Osteocyte (in vitro differentiated cells): Measurements from ENCODE around the gene CA6. TPM values are rescaled to one million over a fixed set of nuclear protein-coding genes. Genes with fewer than 3 reads are reported as not detected.
"Not testable (repeated sequence)": the region's sequence is repeated elsewhere in the genome, so short reads cannot be mapped to it uniquely, and the experiment has no call there.

Experiments
- DNase-seq: peaks from one replicate; pipeline ENCODE4 v3.0.0; 2021; ENCODE audit warnings: mixed read lengths; ENCODE audit not compliant: unreplicated experiment; ENCODE audit errors: extremely low spot score
- H3K27ac Mint-ChIP-seq: one replicate; pipeline ENCODE4 v1.8.0; 2021; ENCODE audit warnings: mild to moderate bottlenecking, mixed read lengths; ENCODE audit not compliant: unreplicated experiment
- H3K27me3 Mint-ChIP-seq: one replicate; pipeline ENCODE4 v1.8.0; 2021; ENCODE audit warnings: mixed read lengths; ENCODE audit not compliant: unreplicated experiment
- H3K36me3 Mint-ChIP-seq: one replicate; pipeline ENCODE4 v1.8.0; 2021; ENCODE audit warnings: mixed read lengths; ENCODE audit not compliant: unreplicated experiment
- H3K4me1 Mint-ChIP-seq: one replicate; pipeline ENCODE4 v1.8.0; 2021; ENCODE audit warnings: mixed read lengths; ENCODE audit not compliant: unreplicated experiment
- H3K4me3 Mint-ChIP-seq: one replicate; pipeline ENCODE4 v1.8.0; 2021; ENCODE audit warnings: mild to moderate bottlenecking, moderate library complexity, mixed read lengths; ENCODE audit not compliant: unreplicated experiment
- H3K9me3 Mint-ChIP-seq: one replicate; pipeline ENCODE4 v1.8.0; 2021; ENCODE audit warnings: mixed read lengths; ENCODE audit not compliant: unreplicated experiment
- total RNA-seq: library from RNA; stranded (reverse); gene quantifications from 2 replicates; pipeline ENCODE4 v1.2.1, GENCODE V29; 2021
- TF ChIP-seq, protein P1 (sequence below): fragments of 200-600 bp; sonication (generic); IDR thresholded peaks from 2 replicates; pipeline ENCODE4 v1.5.0; 2021; ENCODE audit warnings: antibody characterized with exemption, mild to moderate bottlenecking, moderate library complexity

The CA6 gene
- total RNA-seq, 1 donor from 2014 or later: not detected

- peaks cover 4% of the 10 kb centered on the region for H3K9me3 Mint-ChIP-seq
- H3K27ac Mint-ChIP-seq: no peak overlapping the region
- DNase-seq: no peak
- no peaks in the 10 kb centered on the region for H3K36me3 Mint-ChIP-seq
- H3K4me1 Mint-ChIP-seq: no peaks in the 10 kb centered on the region
- peaks cover 2% of the 10 kb centered on the region for H3K27me3 Mint-ChIP-seq
- TF ChIP-seq, protein P1, sequence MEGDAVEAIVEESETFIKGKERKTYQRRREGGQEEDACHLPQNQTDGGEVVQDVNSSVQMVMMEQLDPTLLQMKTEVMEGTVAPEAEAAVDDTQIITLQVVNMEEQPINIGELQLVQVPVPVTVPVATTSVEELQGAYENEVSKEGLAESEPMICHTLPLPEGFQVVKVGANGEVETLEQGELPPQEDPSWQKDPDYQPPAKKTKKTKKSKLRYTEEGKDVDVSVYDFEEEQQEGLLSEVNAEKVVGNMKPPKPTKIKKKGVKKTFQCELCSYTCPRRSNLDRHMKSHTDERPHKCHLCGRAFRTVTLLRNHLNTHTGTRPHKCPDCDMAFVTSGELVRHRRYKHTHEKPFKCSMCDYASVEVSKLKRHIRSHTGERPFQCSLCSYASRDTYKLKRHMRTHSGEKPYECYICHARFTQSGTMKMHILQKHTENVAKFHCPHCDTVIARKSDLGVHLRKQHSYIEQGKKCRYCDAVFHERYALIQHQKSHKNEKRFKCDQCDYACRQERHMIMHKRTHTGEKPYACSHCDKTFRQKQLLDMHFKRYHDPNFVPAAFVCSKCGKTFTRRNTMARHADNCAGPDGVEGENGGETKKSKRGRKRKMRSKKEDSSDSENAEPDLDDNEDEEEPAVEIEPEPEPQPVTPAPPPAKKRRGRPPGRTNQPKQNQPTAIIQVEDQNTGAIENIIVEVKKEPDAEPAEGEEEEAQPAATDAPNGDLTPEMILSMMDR: no peak
- H3K4me3 Mint-ChIP-seq: no peak overlapping the region
These were observed 20.9 kb downstream of the CA6 start for GRCh38 chr1:8966606-8967005.

DNA sequence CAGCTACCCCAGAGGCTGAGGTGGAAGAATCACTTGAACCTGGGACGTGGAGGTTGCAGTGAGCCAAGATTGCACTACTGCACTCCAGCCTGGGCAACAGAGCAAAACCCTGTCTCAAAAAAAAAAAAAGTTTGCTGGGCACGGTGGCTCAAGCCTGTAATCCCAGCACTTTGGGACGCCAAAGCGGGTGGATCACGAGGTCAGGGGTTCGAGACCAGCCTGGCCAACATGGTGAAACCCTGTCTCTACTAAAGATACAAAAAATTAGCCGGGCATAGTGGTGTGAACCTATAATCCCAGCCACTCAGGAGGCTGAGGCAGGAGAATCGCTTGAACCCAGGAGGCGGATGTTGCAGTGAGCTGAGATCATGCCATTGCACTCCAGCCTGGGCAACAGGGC, 23.2 kb downstream of the CA6 start:
- not testable (repeated sequence) for H3K36me3 Mint-ChIP-seq, H3K27ac Mint-ChIP-seq, H3K4me1 Mint-ChIP-seq, DNase-seq, H3K27me3 Mint-ChIP-seq, H3K9me3 Mint-ChIP-seq, H3K4me3 Mint-ChIP-seq

DNA sequence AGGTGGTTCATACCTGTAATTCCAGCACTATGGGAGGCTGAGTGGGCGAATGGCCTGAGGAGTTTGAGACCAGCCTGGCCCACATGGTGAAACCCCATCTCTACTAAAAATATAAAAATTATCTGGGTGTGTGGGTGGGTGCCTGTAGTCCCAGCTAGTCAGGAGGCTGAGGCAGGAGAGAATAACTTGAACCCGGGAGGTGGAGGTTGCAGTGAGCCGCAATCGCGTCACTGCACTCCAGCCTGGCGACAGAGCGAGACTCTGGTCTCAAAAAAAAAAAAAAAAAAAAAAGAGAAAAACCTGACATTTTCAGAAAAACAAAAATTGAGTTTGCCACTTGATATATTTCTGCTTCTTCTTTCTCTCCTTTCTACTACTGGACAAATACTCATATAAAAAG, 24.3 kb downstream of the CA6 start:
- TF ChIP-seq, protein P1: no peak
- Mint-ChIP-seq H3K9me3 (peaks cover 4% of the 10 kb centered on the region), H3K27me3 (peaks cover 2% of the 10 kb centered on the region), H3K27ac (no peak overlapping the region), H3K4me3 (no peak overlapping the region), H3K36me3 (no peaks in the 10 kb centered on the region), H3K4me1 (no peaks in the 10 kb centered on the region)
- no peak for DNase-seq

DNA sequence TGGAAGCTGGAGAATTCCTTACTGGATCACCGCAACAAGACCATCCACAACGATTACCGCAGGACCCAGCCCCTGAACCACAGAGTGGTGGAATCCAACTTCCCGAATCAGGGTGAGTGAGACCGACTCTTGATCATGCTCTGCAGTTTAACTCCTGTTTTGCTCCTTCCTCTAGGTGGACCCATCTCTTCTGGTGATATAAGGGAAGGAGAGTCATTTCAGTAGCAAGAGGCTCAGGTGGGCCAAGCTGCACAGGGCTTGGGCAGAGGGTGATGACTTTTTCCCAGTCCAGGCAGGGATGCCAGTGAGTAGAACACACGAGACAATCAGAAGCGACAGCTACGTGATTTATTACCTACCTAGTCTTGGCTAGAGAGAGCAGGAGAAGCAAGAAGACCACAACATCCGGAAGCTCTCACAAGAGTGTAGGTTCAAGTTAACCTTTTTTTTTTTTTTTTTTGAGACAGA, 25.2 kb downstream of the CA6 start:
- peaks cover 4% of the 10 kb centered on the region for H3K9me3 Mint-ChIP-seq

GRCh38 chr1:8974551-8974950, 28.9 kb downstream of the CA6 start:
- no peaks in the 10 kb centered on the region for H3K4me1 Mint-ChIP-seq
- H3K4me3 Mint-ChIP-seq: no peak overlapping the region
- H3K36me3 Mint-ChIP-seq: no peaks in the 10 kb centered on the region
- DNase-seq: no peak
- H3K27ac Mint-ChIP-seq: no peak overlapping the region
- peaks cover 3% of the 10 kb centered on the region for H3K27me3 Mint-ChIP-seq
- no peaks in the 10 kb centered on the region for H3K9me3 Mint-ChIP-seq
- TF ChIP-seq, protein P1: no peak

More for the DNA sequence above, 25.2 kb downstream of the CA6 start:
- Mint-ChIP-seq H3K4me1 (no peaks in the 10 kb centered on the region), H3K27me3 (peaks cover 2% of the 10 kb centered on the region), H3K4me3 (no peak overlapping the region), H3K27ac (no peak overlapping the region), H3K36me3 (no peaks in the 10 kb centered on the region)
- TF ChIP-seq, protein P1: no peak
- no peak for DNase-seq

DNA sequence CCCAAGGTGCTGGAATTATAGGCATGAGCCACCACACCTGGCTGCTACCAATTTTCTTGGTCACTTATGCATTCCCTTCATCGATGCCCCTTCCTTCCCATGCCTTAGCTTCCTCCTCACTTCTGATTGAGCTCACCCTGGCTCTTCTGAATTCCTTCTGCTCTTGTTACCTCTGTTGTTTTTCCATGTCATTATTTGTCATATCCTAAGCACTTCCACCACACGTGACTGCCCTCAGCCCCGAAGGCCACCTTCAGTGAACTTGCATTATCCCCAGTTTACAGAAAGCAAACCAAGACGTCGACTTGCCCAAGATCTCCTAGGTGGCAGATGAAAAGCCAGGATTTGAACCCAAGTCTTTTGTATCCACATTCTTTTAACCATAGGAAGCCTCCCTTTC, 30.7 kb downstream of the CA6 start:
- TF ChIP-seq, protein P1: no peak
- no peak overlapping the region for H3K4me3 Mint-ChIP-seq
- no peaks in the 10 kb centered on the region for H3K36me3 Mint-ChIP-seq
- no peaks in the 10 kb centered on the region for H3K4me1 Mint-ChIP-seq
- no peak for DNase-seq
- H3K27ac Mint-ChIP-seq: no peak overlapping the region
- peaks cover 8% of the 10 kb centered on the region for H3K27me3 Mint-ChIP-seq
- peaks cover 4% of the 10 kb centered on the region for H3K9me3 Mint-ChIP-seq
